Fibroblast of lung (primary cell): ENCODE data around the gene NUDT6.

Source experiments
- EZH2 ChIP-seq: IDR thresholded peaks from 2 replicates; pipeline ENCODE4 v1.5.1; 2012; ENCODE audit warnings: low read length, control low read depth, mild to moderate bottlenecking; ENCODE audit errors: missing control alignments
- TF ChIP-seq, protein P1 (sequence below), 2 donors: IDR thresholded peaks in 1 of 2; conservative IDR thresholded peaks in 1 of 2; 1 replicate in 1 of 2; 2 replicates in 1 of 2; pipeline ENCODE4 v1.5.1; 2011 to 2012; ENCODE audit warnings: low read length in 2 of 2, control low read depth in 1 of 2, inconsistent platforms in 1 of 2, low read depth in 1 of 2, mild to moderate bottlenecking in 1 of 2

DNA sequence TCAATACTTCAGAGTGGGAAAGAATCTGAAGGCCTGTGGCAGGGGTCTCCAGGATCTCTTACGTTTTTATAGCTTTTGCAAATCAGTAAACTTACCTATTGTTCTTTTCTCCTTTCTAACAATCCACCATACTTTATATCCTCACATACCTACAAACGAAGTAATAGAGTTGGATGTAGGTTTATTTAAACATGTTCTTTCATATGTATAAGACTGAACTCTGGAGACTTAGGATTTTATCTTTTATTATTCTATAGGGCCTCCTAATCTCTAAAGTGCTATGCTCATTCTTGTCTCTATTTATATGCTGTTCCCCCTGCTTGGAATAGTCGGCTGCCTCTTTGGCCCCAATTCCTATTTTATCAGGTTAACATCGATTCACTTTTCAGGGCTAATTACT lies 43.8 kb upstream of the NUDT6 start:
- TF ChIP-seq, protein P1, sequence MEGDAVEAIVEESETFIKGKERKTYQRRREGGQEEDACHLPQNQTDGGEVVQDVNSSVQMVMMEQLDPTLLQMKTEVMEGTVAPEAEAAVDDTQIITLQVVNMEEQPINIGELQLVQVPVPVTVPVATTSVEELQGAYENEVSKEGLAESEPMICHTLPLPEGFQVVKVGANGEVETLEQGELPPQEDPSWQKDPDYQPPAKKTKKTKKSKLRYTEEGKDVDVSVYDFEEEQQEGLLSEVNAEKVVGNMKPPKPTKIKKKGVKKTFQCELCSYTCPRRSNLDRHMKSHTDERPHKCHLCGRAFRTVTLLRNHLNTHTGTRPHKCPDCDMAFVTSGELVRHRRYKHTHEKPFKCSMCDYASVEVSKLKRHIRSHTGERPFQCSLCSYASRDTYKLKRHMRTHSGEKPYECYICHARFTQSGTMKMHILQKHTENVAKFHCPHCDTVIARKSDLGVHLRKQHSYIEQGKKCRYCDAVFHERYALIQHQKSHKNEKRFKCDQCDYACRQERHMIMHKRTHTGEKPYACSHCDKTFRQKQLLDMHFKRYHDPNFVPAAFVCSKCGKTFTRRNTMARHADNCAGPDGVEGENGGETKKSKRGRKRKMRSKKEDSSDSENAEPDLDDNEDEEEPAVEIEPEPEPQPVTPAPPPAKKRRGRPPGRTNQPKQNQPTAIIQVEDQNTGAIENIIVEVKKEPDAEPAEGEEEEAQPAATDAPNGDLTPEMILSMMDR (conservative IDR thresholded peaks at IDR 0.05 in 1 of 2, IDR thresholded peaks at IDR 0.05 in 1 of 2; ENCODE audit: low read depth in 1 of 2, low read length in 2 of 2) = no peak
- TF ChIP-seq EZH2 = no peak
